SU-DHL-6 (cell line): ENCODE data around the gene MYL9.

Source experiments
- EZH2phosphoT487 ChIP-seq: fragments of 200-600 bp; sonication (generic), shearing (Covaris generic); conservative IDR thresholded peaks from 2 replicates; pipeline ENCODE4 v1.6.1; 2018; ENCODE audit warnings: mild to moderate bottlenecking, antibody characterized with exemption, low read length, moderate library complexity, mixed read lengths
- TF ChIP-seq, protein P1 (sequence below): fragments of 200-600 bp; sonication (generic); IDR thresholded peaks from one replicate; pipeline ENCODE4 v1.5.1; 2017; ENCODE audit warnings: antibody characterized with exemption, mild to moderate bottlenecking, low read length, moderate library complexity; ENCODE audit not compliant: insufficient read depth, poor library complexity, severe bottlenecking

GRCh38 chr20:36599912-36600345, 58.6 kb downstream of the MYL9 start:
- TF ChIP-seq, protein P1, sequence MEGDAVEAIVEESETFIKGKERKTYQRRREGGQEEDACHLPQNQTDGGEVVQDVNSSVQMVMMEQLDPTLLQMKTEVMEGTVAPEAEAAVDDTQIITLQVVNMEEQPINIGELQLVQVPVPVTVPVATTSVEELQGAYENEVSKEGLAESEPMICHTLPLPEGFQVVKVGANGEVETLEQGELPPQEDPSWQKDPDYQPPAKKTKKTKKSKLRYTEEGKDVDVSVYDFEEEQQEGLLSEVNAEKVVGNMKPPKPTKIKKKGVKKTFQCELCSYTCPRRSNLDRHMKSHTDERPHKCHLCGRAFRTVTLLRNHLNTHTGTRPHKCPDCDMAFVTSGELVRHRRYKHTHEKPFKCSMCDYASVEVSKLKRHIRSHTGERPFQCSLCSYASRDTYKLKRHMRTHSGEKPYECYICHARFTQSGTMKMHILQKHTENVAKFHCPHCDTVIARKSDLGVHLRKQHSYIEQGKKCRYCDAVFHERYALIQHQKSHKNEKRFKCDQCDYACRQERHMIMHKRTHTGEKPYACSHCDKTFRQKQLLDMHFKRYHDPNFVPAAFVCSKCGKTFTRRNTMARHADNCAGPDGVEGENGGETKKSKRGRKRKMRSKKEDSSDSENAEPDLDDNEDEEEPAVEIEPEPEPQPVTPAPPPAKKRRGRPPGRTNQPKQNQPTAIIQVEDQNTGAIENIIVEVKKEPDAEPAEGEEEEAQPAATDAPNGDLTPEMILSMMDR = no peak
- TF ChIP-seq EZH2phosphoT487 = no peak
